Fibroblast of villous mesenchyme (primary cell): ENCODE data around the gene SLC5A4. TPM values are rescaled to one million over a fixed set of nuclear protein-coding genes. Genes with fewer than 3 reads are reported as not detected.
"Not testable (repeated sequence)": the region's sequence is repeated elsewhere in the genome, so short reads cannot be mapped to it uniquely, and the experiment has no call there.

ENCODE experiments used
- DNase-seq: peaks from one replicate; pipeline ENCODE4 v3.0.0-alpha.2; 2010; ENCODE audit warnings: low read depth
- H3K4me3 ChIP-seq: 2 replicates; pipeline ENCODE4 v1.5.1; 2011; ENCODE audit warnings: low read depth, mild to moderate bottlenecking, low read length
- total RNA-seq: library from RNA; depleted of rRNA; stranded (reverse); fragments of >200 nt; gene quantifications from 2 replicates; pipeline ENCODE4 v1.2.3, GENCODE V29; 2012
- TF ChIP-seq, protein P1 (sequence below): IDR thresholded peaks from 2 replicates; pipeline ENCODE4 v1.5.1; 2012; ENCODE audit warnings: low read depth, mild to moderate bottlenecking, low read length; ENCODE audit not compliant: insufficient read depth

The SLC5A4 gene
- not detected in 2 replicates for total RNA-seq

DNA sequence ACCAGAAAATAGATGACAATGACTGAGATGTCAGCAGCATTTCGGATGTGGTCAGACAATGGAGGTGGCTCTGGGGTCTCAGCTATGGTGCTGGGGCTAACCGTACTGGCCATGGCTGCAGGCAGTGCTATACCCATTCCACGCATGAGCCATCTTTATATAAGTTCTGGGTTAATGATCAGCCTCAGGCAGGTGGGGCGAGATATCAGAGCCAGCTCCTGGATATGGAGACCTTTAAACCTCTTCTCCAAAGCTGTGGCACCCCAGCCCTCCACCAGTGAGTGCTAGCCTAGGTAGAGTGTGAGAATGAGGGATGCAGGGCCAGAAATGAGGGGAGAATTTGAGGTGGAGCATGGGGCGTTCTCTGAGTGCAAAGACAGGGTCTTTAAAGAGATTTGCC is at the start of gene SLC5A4:
Gene SLC5A4 (minus strand): TSS at position 131 of the 400 bp plus-strand sequence. CDS start 18 bp downstream, at position 113.
- no peak within 1 kb of the TSS for H3K4me3 ChIP-seq
- TF ChIP-seq, protein P1, sequence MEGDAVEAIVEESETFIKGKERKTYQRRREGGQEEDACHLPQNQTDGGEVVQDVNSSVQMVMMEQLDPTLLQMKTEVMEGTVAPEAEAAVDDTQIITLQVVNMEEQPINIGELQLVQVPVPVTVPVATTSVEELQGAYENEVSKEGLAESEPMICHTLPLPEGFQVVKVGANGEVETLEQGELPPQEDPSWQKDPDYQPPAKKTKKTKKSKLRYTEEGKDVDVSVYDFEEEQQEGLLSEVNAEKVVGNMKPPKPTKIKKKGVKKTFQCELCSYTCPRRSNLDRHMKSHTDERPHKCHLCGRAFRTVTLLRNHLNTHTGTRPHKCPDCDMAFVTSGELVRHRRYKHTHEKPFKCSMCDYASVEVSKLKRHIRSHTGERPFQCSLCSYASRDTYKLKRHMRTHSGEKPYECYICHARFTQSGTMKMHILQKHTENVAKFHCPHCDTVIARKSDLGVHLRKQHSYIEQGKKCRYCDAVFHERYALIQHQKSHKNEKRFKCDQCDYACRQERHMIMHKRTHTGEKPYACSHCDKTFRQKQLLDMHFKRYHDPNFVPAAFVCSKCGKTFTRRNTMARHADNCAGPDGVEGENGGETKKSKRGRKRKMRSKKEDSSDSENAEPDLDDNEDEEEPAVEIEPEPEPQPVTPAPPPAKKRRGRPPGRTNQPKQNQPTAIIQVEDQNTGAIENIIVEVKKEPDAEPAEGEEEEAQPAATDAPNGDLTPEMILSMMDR, result no peak
- no peak for DNase-seq

DNA sequence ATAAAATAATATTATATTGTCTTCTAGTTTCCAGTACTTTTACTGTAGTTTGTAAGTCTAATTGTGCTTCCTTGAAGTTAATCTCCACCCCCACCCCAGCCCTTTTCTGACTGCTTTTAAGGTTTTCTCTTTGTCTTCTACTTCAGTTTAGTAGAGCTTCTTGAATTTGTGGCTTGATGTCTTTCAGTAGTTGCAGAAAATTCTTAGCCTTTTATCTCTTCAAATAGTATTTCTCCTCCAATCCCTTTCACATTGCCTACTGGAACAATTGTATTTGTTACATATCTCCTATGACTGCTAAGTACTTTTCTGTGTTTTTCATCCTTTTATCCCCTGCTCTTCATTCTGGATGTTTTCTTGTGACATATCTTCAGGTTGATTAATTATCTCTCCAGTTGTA is 38.8 kb upstream of the SLC5A4 start:
- DNase-seq, H3K4me3 ChIP-seq: not testable (repeated sequence)

DNA sequence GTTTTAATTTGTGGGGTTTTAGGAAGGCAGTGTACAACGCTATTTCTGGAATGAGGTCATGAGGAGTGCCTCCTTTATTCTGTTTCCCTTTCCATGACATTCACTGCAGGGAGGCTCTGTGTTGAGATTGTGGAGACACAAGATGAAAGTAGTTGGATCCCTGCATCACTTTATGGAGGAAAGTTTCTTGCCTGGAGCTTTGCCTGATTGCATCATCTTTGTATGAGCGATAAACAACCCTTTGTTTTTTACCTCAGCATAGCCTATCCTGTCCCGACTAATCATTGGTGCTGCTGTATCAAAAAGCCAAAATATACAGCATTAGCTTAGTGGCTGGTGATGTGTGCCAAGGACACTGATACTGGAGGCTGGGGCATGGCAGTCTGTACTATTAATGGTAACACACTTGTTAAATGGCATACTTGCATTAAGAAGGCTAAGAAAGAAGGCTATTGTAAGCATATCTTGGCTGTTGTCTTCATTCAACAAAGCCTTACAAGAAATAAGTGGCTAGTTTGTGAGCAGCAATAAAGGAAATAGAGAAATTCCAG is 31.2 kb upstream of the SLC5A4 start:
- H3K4me3 ChIP-seq, result no peak overlapping the region
- no peak for DNase-seq
- TF ChIP-seq, protein P1, result no peak

DNA sequence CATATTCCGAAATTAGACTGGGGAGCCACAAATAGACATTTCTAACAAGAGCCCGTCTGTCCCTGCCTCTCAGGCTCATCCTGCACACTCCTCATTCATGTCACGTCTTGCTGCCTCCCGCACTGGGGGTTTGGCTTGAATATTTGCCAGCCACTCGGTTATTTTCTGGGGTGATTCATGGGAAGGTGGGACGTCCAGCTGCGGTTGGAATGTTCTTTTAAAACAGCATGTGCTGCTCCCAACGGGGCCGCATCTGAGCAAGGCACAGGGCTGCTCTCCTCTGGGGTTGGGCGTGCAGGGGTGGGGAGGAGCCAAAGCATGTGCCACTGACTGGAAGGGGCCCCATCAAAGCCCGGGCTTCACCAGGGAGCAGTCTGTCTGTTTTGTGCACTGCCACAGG is 25.9 kb upstream of the SLC5A4 start:
- no peak for DNase-seq
- no peak overlapping the region for H3K4me3 ChIP-seq
- TF ChIP-seq, protein P1, result no peak

DNA sequence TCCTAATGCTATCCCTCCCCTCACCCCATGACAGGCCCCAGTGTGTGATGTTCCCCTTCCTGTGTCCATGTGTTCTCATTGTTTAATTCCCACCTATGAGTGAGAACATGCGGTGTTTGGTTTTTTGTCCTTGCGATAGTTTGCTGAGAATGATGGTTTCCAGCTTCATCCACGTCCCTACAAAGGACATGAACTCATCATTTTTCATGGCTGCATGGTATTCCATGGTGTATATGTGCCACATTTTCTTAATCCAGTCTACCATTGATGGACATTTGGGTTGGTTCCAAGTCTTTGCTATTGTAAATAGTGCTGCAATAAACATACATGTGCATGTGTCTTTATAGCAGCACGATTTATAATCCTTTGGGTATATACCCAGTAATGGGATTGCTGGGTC is 20.2 kb upstream of the SLC5A4 start:
- DNase-seq, H3K4me3 ChIP-seq: not testable (repeated sequence)

DNA sequence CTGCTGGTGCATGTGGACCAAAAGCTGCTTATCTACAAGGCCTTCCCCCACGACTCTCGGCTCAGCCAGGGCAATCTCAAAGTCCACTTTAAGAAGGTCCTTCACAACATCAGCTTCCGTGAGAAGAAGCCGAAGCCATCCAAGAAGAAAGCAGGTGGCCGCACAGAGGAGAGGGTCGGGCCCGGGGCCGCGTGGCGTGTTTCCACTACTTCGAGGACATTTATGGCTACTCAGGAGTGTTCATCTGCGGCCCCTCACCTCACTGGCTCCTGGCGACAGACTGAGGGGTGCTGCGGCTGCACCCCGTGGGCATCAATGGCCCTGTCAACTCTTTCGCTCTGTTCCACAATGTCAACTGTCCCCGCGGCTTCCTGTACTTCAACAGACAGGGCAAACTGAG is 16.2 kb upstream of the SLC5A4 start:
- DNase-seq, result no peak
- TF ChIP-seq, protein P1, result no peak
- no peak overlapping the region for H3K4me3 ChIP-seq

DNA sequence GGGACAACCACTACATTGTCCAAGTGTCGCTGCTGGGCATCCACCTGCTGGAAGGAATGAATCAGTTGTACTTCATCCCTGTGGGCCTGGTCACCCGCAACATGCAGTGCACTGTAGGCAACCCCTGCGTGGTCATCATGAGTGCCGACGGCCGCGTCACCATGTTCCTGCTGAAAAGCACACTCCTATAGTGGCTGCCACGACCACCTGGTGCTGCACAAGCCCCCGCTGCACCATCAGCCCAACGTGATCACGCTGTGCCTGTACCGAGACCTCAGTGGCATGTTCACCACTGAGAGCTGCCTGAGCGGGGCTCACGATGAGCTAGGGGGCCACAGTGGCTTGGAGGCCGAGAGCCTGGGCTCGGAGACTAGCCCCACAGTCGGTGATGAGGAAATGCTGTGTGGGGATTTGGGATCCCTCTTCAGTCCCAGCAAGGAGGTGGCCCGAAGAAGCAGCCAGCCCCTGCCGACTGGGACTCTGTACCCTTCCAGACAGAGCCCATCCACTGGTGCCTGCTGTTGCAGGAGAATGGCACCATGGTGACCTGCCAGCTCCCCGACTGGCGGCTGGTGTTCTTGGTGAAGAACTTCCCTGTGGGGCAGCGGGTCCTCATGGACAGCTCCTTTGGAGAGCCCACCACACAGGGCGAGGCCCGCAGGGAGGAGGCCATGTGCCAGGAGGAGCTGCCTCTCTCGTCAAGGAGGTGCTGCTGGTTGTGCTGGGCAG is 15.7 kb upstream of the SLC5A4 start:
- TF ChIP-seq, protein P1, result no peak
- no peak for DNase-seq
- no peak overlapping the region for H3K4me3 ChIP-seq

DNA sequence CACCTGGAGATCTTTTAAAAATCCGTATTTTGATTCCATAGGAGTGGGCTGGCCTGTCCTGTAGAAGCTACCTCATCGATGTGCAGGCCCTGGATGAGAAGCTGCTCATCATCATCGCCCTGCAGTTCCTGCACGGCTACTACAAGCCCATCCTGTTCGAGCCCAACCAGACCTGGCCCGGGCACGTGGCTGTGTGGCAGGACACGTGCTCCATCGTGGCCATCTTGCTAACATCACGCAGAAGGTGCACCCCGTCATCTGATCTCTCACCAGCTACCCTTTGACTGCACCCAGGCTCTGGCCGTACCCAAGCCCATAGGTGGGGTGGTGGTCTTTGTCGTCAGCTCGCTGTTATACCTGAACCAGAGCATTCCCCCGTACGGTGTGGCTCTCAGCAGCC is 14.2 kb upstream of the SLC5A4 start:
- no peak overlapping the region for H3K4me3 ChIP-seq
- TF ChIP-seq, protein P1, result no peak
- no peak for DNase-seq
